Measurements from ENCODE around the gene OR14A16.

The OR14A16 gene

GRCh38 chr1:247824023-247824422 lies at the start of gene OR14A16:
Gene OR14A16, minus strand, starts transcription at chr1:247824119. Its CDS starts 8,390 bp downstream, at chr1:247815729.
- in situ Hi-C loops (cut with HindIII; ENCODE audit: low pct_ligation_motif_present, low pct_unique_long_range_greater_than_20kb, low sequenced_read_pairs): no loop called here
- DNase-seq: no peak

- DNase-seq: no peak
- in situ Hi-C loops (cut with HindIII; ENCODE audit: low pct_ligation_motif_present, low pct_unique_long_range_greater_than_20kb, low sequenced_read_pairs): no loop called here
These were observed 41.5 kb upstream of the OR14A16 start for GRCh38 chr1:247865416-247865815.

- in situ Hi-C loops (cut with HindIII; ENCODE audit: low pct_ligation_motif_present, low pct_unique_long_range_greater_than_20kb, low sequenced_read_pairs): no loop called here
- DNase-seq: no peak
These were observed 40.7 kb upstream of the OR14A16 start for GRCh38 chr1:247864644-247865043.

GRCh38 chr1:247862756-247863155 lies 38.8 kb upstream of the OR14A16 start:
- DNase-seq: no peak
- in situ Hi-C loops (cut with HindIII; ENCODE audit: low pct_ligation_motif_present, low pct_unique_long_range_greater_than_20kb, low sequenced_read_pairs): no loop called here

GRCh38 chr1:247857985-247858619 lies 34.2 kb upstream of the OR14A16 start:
- in situ Hi-C loops (cut with HindIII; ENCODE audit: low pct_ligation_motif_present, low pct_unique_long_range_greater_than_20kb, low sequenced_read_pairs): no loop called here
- no peak for DNase-seq

GRCh38 chr1:247857069-247857984 lies 33.4 kb upstream of the OR14A16 start, which contains the start of gene TRIM58:
Gene TRIM58, plus strand, starts transcription at chr1:247857187. Its CDS starts 60 bp downstream, at chr1:247857247.
- DNase-seq: no peak
- in situ Hi-C loops (cut with HindIII; ENCODE audit: low pct_ligation_motif_present, low pct_unique_long_range_greater_than_20kb, low sequenced_read_pairs): no loop called here

GRCh38 chr1:247855911-247856310 lies 32.0 kb upstream of the OR14A16 start:
- in situ Hi-C loops (cut with HindIII; ENCODE audit: low pct_ligation_motif_present, low pct_unique_long_range_greater_than_20kb, low sequenced_read_pairs): no loop called here
- DNase-seq: no peak

- in situ Hi-C loops (cut with HindIII; ENCODE audit: low pct_ligation_motif_present, low pct_unique_long_range_greater_than_20kb, low sequenced_read_pairs): no loop called here
- no peak for DNase-seq
These were observed 31.1 kb upstream of the OR14A16 start for GRCh38 chr1:247854899-247855545.

GRCh38 chr1:247849616-247850015 lies 25.7 kb upstream of the OR14A16 start:
- in situ Hi-C loops (cut with HindIII; ENCODE audit: low pct_ligation_motif_present, low pct_unique_long_range_greater_than_20kb, low sequenced_read_pairs): no loop called here
- DNase-seq: no peak

GRCh38 chr1:247848346-247848745 lies 24.4 kb upstream of the OR14A16 start:
- in situ Hi-C loops (cut with HindIII; ENCODE audit: low pct_ligation_motif_present, low pct_unique_long_range_greater_than_20kb, low sequenced_read_pairs): no loop called here
- no peak for DNase-seq

GRCh38 chr1:247845693-247846017 lies 21.7 kb upstream of the OR14A16 start:
- in situ Hi-C loops (cut with HindIII; ENCODE audit: low pct_ligation_motif_present, low pct_unique_long_range_greater_than_20kb, low sequenced_read_pairs): no loop called here
- no peak for DNase-seq

- DNase-seq: no peak
- in situ Hi-C loops (cut with HindIII; ENCODE audit: low pct_ligation_motif_present, low pct_unique_long_range_greater_than_20kb, low sequenced_read_pairs): no loop called here
These were observed 21.2 kb upstream of the OR14A16 start for GRCh38 chr1:247845011-247845692.

- in situ Hi-C loops (cut with HindIII; ENCODE audit: low pct_ligation_motif_present, low pct_unique_long_range_greater_than_20kb, low sequenced_read_pairs): no loop called here
- DNase-seq: no peak
These were observed 19.5 kb upstream of the OR14A16 start for GRCh38 chr1:247843411-247843810.

GRCh38 chr1:247841796-247842195 lies 17.9 kb upstream of the OR14A16 start, which contains the start of gene OR11L1:
Gene OR11L1, minus strand, starts transcription at chr1:247841896. Its CDS starts 0 bp downstream, at chr1:247841896.
- DNase-seq: no peak
- in situ Hi-C loops (cut with HindIII; ENCODE audit: low pct_ligation_motif_present, low pct_unique_long_range_greater_than_20kb, low sequenced_read_pairs): no loop called here

GRCh38 chr1:247840818-247841217 lies 16.9 kb upstream of the OR14A16 start:
- no peak for DNase-seq
- in situ Hi-C loops (cut with HindIII; ENCODE audit: low pct_ligation_motif_present, low pct_unique_long_range_greater_than_20kb, low sequenced_read_pairs): no loop called here

- in situ Hi-C loops (cut with HindIII; ENCODE audit: low pct_ligation_motif_present, low pct_unique_long_range_greater_than_20kb, low sequenced_read_pairs): no loop called here
- DNase-seq: no peak
These were observed 9.7 kb upstream of the OR14A16 start for GRCh38 chr1:247833601-247834000.

- DNase-seq: no peak
- in situ Hi-C loops (cut with HindIII; ENCODE audit: low pct_ligation_motif_present, low pct_unique_long_range_greater_than_20kb, low sequenced_read_pairs): no loop called here
These were observed 5.7 kb upstream of the OR14A16 start for GRCh38 chr1:247829656-247830055.

- in situ Hi-C loops (cut with HindIII; ENCODE audit: low pct_ligation_motif_present, low pct_unique_long_range_greater_than_20kb, low sequenced_read_pairs): no loop called here
- no peak for DNase-seq
These were observed 1.4 kb upstream of the OR14A16 start for GRCh38 chr1:247825362-247825761.

GRCh38 chr1:247822060-247822459 lies 1.9 kb downstream of the OR14A16 start:
- no peak for DNase-seq
- in situ Hi-C loops (cut with HindIII; ENCODE audit: low pct_ligation_motif_present, low pct_unique_long_range_greater_than_20kb, low sequenced_read_pairs): no loop called here

Data from ACHN (cell line).